CD4-positive, alpha-beta T cell (primary cell): ENCODE data around the gene MPI. TPM values are rescaled to one million over a fixed set of nuclear protein-coding genes. Genes with fewer than 3 reads are reported as not detected.

Source experiments
- ATAC-seq: fragments of 200-7000 bp; cut with Tn5 transposase; one replicate; pipeline ENCODE4 v1.10.0; 2022; ENCODE audit warnings: mild to moderate bottlenecking; ENCODE audit not compliant: poor library complexity
- CTCF ChIA-PET: fragments of 350-600 bp; sonication (Branson Sonifier 250); formaldehyde crosslinking; loops from one replicate; lab custom pipeline; 2021; ENCODE audit warnings: antibody characterized with exemption, inconsistent platforms; lab: Charles Lee
- POLR2A ChIA-PET: fragments of 350-600 bp; sonication (Branson Sonifier 250); formaldehyde crosslinking; loops from one replicate; lab custom pipeline; 2021; ENCODE audit warnings: antibody characterized with exemption, inconsistent platforms; lab: Charles Lee
- DNase-seq, 14 experiments: peaks; one replicate each; pipeline ENCODE4 v3.0.0-alpha.2; 2013 to 2020; ENCODE audit warnings: mixed read lengths in 2 of 14
- H3K27ac ChIP-seq, 2 donors: one replicate each; pipeline versions ENCODE4 v1.5.1 to v1.7.0; 2013; ENCODE audit warnings: low read length in 2 of 2, low read depth in 1 of 2, mild to moderate bottlenecking in 1 of 2
- H3K27me3 ChIP-seq, 2 experiments: 1 replicate in 1 of 2; 2 replicates in 1 of 2; pipeline versions ENCODE4 v1.6.1 to v1.7.0; 2013; ENCODE audit warnings: low read length in 2 of 2, control low read depth in 1 of 2, mild to moderate bottlenecking in 1 of 2, moderate library complexity in 1 of 2; ENCODE audit not compliant: insufficient read depth in 2 of 2, control insufficient read depth in 1 of 2
- H3K36me3 ChIP-seq: one replicate; pipeline ENCODE4 v1.6.1; 2013; ENCODE audit warnings: low read length, control low read depth; ENCODE audit not compliant: insufficient read depth
- H3K4me1 ChIP-seq: one replicate; pipeline ENCODE4 v1.6.1; 2013; ENCODE audit warnings: low read length, control low read depth; ENCODE audit not compliant: insufficient read depth
- H3K4me3 ChIP-seq: one replicate; pipeline ENCODE4 v1.5.1; 2013; ENCODE audit warnings: mild to moderate bottlenecking, low read length, moderate library complexity
- H3K9me3 ChIP-seq, 2 experiments: 1 replicate in 1 of 2; 2 replicates in 1 of 2; pipeline versions ENCODE4 v1.6.1 to v1.7.0; 2013; ENCODE audit warnings: low read length in 2 of 2, mild to moderate bottlenecking in 2 of 2, control low read depth in 1 of 2, moderate library complexity in 1 of 2; ENCODE audit not compliant: control insufficient read depth in 1 of 2, insufficient read depth in 1 of 2
- H3K27ac Mint-ChIP-seq: one replicate; pipeline ENCODE4 v1.8.0; 2020; ENCODE audit warnings: mixed read lengths
- H3K27me3 Mint-ChIP-seq: one replicate; pipeline ENCODE4 v1.8.0; 2021; ENCODE audit warnings: mixed read lengths
- H3K36me3 Mint-ChIP-seq: one replicate; pipeline ENCODE4 v1.8.0; 2021; ENCODE audit warnings: low read depth, mixed read lengths
- H3K4me1 Mint-ChIP-seq: one replicate; pipeline ENCODE4 v1.8.0; 2021; ENCODE audit warnings: low read depth, mixed read lengths
- H3K4me3 Mint-ChIP-seq: one replicate; pipeline ENCODE4 v1.8.0; 2020; ENCODE audit warnings: mild to moderate bottlenecking, mixed read lengths
- H3K9me3 Mint-ChIP-seq: one replicate; pipeline ENCODE4 v1.8.0; 2020; ENCODE audit warnings: mixed read lengths
- intact Hi-C, 2 experiments: fragments of 100-400 bp; cut with DNase I in 1 of 2; cut with micrococcal nuclease in 1 of 2; formaldehyde crosslinking; loops; one replicate each; pipeline versions ENCODE4 v1.15.1 to v1.9.0; 2023 to 2025; cut with DNase I, micrococcal nuclease
- total RNA-seq, 174 experiments: library from RNA in 2 of 174; stranded (reverse) in 2 of 174; gene quantifications; one replicate each; pipeline ENCODE4 v1.2.3 and lab custom pipeline; 2021 to 2026
- TF ChIP-seq, protein P1 (sequence below): fragments of 200-600 bp; IDR thresholded peaks from one replicate; pipeline ENCODE4 v1.8.0; 2022; ENCODE audit warnings: antibody characterized with exemption, mild to moderate bottlenecking

The MPI gene
- total RNA-seq, 2 experiments from 2014 or later, result 28.9 to 30.3 TPM

DNA sequence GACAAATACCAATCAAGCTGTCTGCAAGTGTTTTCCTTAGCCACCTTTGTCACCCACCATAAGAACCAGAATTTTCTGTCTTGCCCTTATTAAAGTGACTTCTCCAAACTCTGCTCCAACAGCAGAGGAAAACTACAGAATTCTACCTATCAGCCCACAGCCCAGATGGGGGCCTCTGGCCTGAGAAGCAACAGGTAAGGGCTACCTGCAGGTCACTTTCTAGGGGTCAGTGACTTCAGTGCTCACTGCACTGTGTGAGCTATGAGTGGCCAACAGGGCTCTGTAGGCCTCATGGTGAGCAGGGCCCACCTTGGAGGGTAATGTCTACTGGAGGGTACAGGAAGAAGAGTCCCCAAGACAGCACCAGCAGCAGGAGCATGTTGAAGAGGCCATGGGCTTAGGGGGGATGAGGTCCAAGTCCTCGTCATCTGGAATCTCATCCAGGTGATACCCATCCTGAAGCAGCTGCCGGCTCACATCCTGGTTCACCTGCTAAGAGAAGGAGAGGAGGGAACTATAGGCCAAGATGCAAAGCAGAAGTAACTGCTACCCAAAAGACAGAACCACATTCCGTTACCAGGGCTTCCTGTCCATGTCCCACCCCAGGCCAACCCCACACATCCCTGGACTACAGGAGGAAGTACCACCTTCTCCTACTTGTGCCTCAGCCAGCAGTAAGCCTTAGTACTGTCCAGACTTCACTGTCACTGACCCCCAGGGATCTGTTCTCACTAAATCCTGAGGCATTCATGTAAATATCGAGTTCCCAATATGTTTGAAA is 12.6 kb downstream of the MPI start:
- TF ChIP-seq, protein P1, sequence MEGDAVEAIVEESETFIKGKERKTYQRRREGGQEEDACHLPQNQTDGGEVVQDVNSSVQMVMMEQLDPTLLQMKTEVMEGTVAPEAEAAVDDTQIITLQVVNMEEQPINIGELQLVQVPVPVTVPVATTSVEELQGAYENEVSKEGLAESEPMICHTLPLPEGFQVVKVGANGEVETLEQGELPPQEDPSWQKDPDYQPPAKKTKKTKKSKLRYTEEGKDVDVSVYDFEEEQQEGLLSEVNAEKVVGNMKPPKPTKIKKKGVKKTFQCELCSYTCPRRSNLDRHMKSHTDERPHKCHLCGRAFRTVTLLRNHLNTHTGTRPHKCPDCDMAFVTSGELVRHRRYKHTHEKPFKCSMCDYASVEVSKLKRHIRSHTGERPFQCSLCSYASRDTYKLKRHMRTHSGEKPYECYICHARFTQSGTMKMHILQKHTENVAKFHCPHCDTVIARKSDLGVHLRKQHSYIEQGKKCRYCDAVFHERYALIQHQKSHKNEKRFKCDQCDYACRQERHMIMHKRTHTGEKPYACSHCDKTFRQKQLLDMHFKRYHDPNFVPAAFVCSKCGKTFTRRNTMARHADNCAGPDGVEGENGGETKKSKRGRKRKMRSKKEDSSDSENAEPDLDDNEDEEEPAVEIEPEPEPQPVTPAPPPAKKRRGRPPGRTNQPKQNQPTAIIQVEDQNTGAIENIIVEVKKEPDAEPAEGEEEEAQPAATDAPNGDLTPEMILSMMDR, result no peak
- H3K9me3 Mint-ChIP-seq, result no peaks in the 10 kb centered on the region
- H3K4me3 Mint-ChIP-seq, result peak overlapping the region; percentile 30
- Histone ChIP-seq H3K4me3 (no peak overlapping the region), H3K27ac (no peak overlapping the region), H3K4me1 (peaks cover 40% of the 10 kb centered on the region), H3K9me3 (no peaks in the 10 kb centered on the region), H3K36me3 (peaks cover 57% of the 10 kb centered on the region), H3K27me3 (no peaks in the 10 kb centered on the region)
- intact Hi-C loops, result loop anchor here (2.0 to 5.0 kb wide), 2 partner anchors 50 to 132 kb away; no protein-coding TSS in a partner anchor
- H3K27ac Mint-ChIP-seq, result peak overlapping the region; percentile 72
- no peak for DNase-seq
- no peak for ATAC-seq
- peaks cover 76% of the 10 kb centered on the region for H3K36me3 Mint-ChIP-seq
- POLR2A ChIA-PET, result interaction anchor here (0.6 to 2.0 kb wide), 20 partner anchors 9 to 267 kb away, joined by 3 to 13 read pairs (median 4); partner anchors contain the start of genes COX5A, MPI, PPCDC and RPP25
- CTCF ChIA-PET, result interaction anchor here (0.7 to 2.0 kb wide), 29 partner anchors 9 to 288 kb away, joined by 3 to 12 read pairs (median 5); partner anchors contain the start of genes COX5A, MPI, SCAMP2 and ULK3
- H3K4me1 Mint-ChIP-seq, result peaks cover 47% of the 10 kb centered on the region
- no peaks in the 10 kb centered on the region for H3K27me3 Mint-ChIP-seq

DNA sequence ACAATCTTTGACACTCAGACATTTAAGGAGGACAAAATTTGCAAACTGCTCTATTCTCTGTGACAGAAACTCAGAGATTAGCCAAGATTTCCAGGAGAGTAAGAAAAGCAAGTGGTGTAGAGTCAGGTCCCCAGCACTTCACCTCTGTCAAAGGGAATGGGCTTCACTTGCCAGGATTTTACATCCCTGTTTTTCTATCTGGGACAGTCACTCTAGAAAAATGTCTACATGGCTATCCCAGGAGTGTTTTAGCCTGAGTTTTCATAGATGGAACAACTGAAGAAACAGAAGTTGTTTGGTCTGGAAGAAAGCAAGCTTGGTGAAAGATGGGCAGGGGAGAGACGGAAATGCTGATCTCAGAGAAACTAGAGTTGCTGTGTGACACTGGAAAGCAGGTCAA is 13.8 kb downstream of the MPI start:
- CTCF ChIA-PET, result interaction anchor here (1.1 kb wide), 2 partner anchors 14 to 47 kb away, joined by 3 read pairs; partner anchors contain the start of gene MPI
- peak overlapping the region; percentile 99 for H3K27ac Mint-ChIP-seq

DNA sequence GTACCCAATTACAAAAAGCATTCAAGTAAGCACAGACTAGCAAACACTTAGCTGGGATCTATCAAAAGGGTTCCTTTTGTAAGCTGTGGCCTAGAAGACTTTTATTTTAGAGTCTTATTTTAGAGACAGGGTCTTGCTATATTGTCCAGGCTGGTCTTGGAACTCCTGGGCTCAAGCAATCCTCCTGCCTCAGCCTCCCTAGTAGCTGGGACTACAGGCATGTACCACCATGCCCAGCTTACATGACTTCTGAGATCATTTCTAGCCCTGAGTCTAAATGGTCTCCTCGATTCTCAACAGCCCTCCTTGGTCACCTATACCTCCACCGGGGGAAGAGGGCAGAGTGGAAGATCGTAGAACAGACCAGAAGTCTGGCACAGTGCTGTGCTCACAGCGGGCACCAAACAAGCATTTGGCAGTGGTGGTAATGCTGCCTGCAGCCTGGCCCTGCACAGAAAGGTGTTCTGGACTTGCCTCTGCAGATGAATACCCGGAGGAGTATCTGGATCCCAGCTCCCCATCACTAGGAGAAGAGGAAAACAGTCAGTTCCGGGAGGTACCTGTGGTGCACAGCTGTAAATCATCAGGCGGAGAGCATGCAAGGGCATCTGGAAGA is 14.5 kb downstream of the MPI start:
- ATAC-seq (no peak), DNase-seq (no peak)
- intact Hi-C loops, result loop anchor here in 1 of 2 experiments (5.0 kb wide), 1 partner anchor 48 kb away; no protein-coding TSS in a partner anchor
- Mint-ChIP-seq H3K4me3 (peak overlapping the region; percentile 62), H3K36me3 (peaks cover 63% of the 10 kb centered on the region), H3K4me1 (peaks cover 51% of the 10 kb centered on the region), H3K27me3 (no peaks in the 10 kb centered on the region), H3K27ac (peak overlapping the region; percentile 99), H3K9me3 (no peaks in the 10 kb centered on the region)
- no peak overlapping the region for H3K27ac ChIP-seq
- no peaks in the 10 kb centered on the region for H3K9me3 ChIP-seq
- H3K27me3 ChIP-seq, result no peaks in the 10 kb centered on the region
- ChIA-PET POLR2A (interaction anchor here (1.2 kb wide), 1 partner anchor 31 kb away, joined by 3 read pairs; the partner anchor contains the start of gene SCAMP2), CTCF (interaction anchor here (1.1 kb wide), 2 partner anchors 15 to 46 kb away, joined by 3 read pairs; partner anchors contain the start of gene MPI)
- no peak overlapping the region for H3K4me3 ChIP-seq
- TF ChIP-seq, protein P1, result no peak
- peaks cover 45% of the 10 kb centered on the region for H3K4me1 ChIP-seq
- H3K36me3 ChIP-seq, result peaks cover 44% of the 10 kb centered on the region

More for the DNA sequence above, 13.8 kb downstream of the MPI start:
- no peaks in the 10 kb centered on the region for H3K9me3 Mint-ChIP-seq
- no peaks in the 10 kb centered on the region for H3K27me3 Mint-ChIP-seq
- POLR2A ChIA-PET, result interaction anchor here (1.2 kb wide), 1 partner anchor 30 kb away, joined by 3 read pairs; the partner anchor contains the start of gene SCAMP2
- TF ChIP-seq, protein P1, result no peak
- Histone ChIP-seq H3K4me3 (no peak overlapping the region), H3K4me1 (peaks cover 45% of the 10 kb centered on the region), H3K9me3 (no peaks in the 10 kb centered on the region), H3K27ac (no peak overlapping the region), H3K36me3 (peaks cover 50% of the 10 kb centered on the region), H3K27me3 (no peaks in the 10 kb centered on the region)
- intact Hi-C loops, result loop anchor here (2.0 to 5.0 kb wide), 2 partner anchors 49 to 133 kb away; no protein-coding TSS in a partner anchor
- H3K4me3 Mint-ChIP-seq, result peak overlapping the region; percentile 8
- peaks cover 51% of the 10 kb centered on the region for H3K4me1 Mint-ChIP-seq
- DNase-seq (no peak), ATAC-seq (no peak)
- H3K36me3 Mint-ChIP-seq, result peaks cover 69% of the 10 kb centered on the region
